ENCODE results near the gene ADCY9. TPM values are rescaled to one million over a fixed set of nuclear protein-coding genes. Genes with fewer than 3 reads are reported as not detected.

The ADCY9 gene
- total RNA-seq, 2 experiments from 2014 or later = 3.8 to 4.9 TPM

DNA sequence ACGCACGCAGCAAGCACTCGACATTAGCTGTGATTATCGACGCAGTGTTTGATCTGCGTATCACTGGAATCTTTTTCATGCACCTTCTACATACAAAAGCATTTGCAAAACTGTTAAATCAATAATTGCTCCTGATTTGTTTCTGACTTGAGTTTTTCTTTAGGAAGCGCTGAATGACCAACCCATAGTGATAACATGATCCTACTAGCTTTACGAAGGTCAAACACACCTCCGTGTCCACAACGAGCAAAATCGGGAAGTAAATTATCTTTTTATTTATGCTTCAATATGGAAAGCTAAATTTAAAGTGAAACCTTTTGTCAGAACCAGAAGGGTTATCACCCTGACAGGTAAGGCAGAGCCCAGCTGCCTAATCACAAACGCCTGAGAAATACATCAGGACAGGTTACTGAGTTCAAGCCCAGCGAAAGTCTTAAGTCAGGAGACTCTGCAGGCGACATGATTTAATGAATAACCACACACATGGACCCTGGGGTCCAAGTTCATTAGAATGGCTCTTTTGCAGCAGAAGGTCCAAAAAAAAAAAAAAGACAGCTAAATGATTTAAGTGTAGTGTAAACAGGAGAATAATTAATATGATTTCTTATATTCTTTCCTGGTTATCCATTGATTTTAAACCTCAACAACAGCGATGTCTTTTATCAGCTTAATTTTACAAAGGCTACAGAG lies 104.2 kb downstream of the ADCY9 start:
- intact Hi-C loops (cut with micrococcal nuclease) = no loop called here
- Mint-ChIP-seq H3K4me3 (no peak overlapping the region), H3K27me3 (no peaks in the 10 kb centered on the region), H3K27ac (no peak overlapping the region), H3K4me1 (ENCODE audit: low read depth) (no peaks in the 10 kb centered on the region), H3K9me3 (no peaks in the 10 kb centered on the region), H3K36me3 (no peaks in the 10 kb centered on the region)
- no peak for DNase-seq
- POLR2A ChIA-PET = no interaction called here
- CTCF ChIA-PET = interaction anchor here (0.6 kb wide), 1 partner anchor 136 kb away, joined by 3 read pairs; no protein-coding TSS in a partner anchor

DNA sequence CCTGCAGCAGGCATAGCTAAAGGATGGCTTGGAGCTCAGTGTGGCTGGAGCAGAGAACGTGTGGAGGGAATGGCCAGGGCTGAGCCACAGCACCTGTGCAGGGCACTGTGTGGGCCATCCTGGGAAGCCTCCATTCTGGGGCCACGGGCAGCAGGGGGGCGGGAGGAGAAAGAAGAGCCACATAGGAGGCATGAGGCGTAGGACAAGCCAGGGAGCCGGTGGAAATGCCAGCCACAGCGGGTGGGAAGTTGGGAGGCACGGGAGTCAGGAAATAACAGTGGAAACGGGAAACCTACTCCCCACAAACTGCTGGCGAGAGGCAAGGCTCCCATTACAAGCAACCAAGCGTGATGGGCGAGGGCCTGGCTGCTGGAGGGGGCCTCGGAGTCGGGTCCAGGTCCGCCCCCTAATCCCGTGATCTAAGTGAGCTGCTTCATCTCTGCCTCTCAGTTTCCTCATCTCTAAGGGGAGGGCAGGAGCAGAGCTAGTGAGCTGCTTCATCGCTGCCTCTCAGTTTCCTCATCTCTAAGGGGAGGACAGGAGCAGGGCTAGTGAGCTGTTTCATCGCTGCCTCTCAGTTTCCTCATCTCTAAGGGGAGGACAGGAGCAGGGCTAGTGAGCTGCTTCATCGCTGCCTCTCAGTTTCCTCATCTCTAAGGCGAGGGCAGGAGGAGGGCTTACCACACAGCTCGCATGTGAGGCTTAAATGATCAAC lies 104.9 kb downstream of the ADCY9 start:
- intact Hi-C loops (cut with micrococcal nuclease) = no loop called here
- no peaks in the 10 kb centered on the region for H3K9me3 Mint-ChIP-seq
- POLR2A ChIA-PET = no interaction called here
- no peaks in the 10 kb centered on the region for H3K4me1 Mint-ChIP-seq (ENCODE audit: low read depth)
- H3K27ac Mint-ChIP-seq = no peak overlapping the region
- CTCF ChIA-PET = no interaction called here
- no peak for DNase-seq
- H3K27me3 Mint-ChIP-seq = no peaks in the 10 kb centered on the region
- H3K36me3 Mint-ChIP-seq = no peaks in the 10 kb centered on the region
- H3K4me3 Mint-ChIP-seq = no peak overlapping the region

GRCh38 chr16:4010225-4011158 lies 105.8 kb downstream of the ADCY9 start:
- CTCF ChIA-PET = no interaction called here
- Mint-ChIP-seq H3K27me3 (no peaks in the 10 kb centered on the region), H3K27ac (no peak overlapping the region), H3K36me3 (no peaks in the 10 kb centered on the region), H3K4me3 (no peak overlapping the region), H3K4me1 (ENCODE audit: low read depth) (no peaks in the 10 kb centered on the region), H3K9me3 (no peaks in the 10 kb centered on the region)
- intact Hi-C loops (cut with micrococcal nuclease) = no loop called here
- no peak for DNase-seq
- POLR2A ChIA-PET = no interaction called here

GRCh38 chr16:4009177-4009576 lies 107.1 kb downstream of the ADCY9 start:
- CTCF ChIA-PET = no interaction called here
- no peaks in the 10 kb centered on the region for H3K27me3 Mint-ChIP-seq
- no peaks in the 10 kb centered on the region for H3K9me3 Mint-ChIP-seq
- POLR2A ChIA-PET = no interaction called here
- no peaks in the 10 kb centered on the region for H3K4me1 Mint-ChIP-seq (ENCODE audit: low read depth)
- intact Hi-C loops (cut with micrococcal nuclease) = no loop called here
- H3K27ac Mint-ChIP-seq = no peak overlapping the region
- DNase-seq = no peak
- H3K36me3 Mint-ChIP-seq = no peaks in the 10 kb centered on the region
- no peak overlapping the region for H3K4me3 Mint-ChIP-seq

- ChIA-PET CTCF (no interaction called here), POLR2A (no interaction called here)
- intact Hi-C loops (cut with micrococcal nuclease) = no loop called here
These were observed 108.1 kb downstream of the ADCY9 start for GRCh38 chr16:4008116-4008515.

DNA sequence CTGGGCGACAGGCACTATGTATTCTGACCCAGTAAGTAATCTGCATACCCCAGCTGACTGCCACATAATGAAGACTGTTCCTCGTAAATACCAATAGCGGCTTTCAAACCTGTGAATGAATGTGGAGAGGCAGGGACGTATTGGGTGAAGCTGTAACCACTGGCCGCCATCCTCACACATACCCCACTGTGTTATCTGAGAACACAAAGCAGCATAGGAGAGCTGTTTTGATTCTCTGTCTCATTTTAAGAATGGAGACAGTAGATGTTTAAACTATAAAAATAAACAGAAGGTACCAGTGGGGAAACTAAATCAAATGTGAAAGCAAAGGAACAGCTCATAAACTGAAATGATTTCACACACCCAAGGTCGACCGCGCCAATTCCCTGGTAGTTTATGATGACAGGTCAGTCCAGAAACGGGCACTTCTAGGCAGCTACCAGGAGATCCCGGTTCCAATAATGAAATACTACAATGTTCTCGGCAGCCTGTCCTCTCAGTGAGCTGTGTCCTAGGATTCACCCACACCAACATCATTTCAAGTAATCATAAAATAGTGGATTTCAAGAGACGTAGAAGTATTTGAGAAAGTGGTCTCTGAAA lies 109.7 kb downstream of the ADCY9 start:
- no peaks in the 10 kb centered on the region for H3K9me3 Mint-ChIP-seq
- H3K27me3 Mint-ChIP-seq = no peaks in the 10 kb centered on the region
- intact Hi-C loops (cut with micrococcal nuclease) = no loop called here
- H3K36me3 Mint-ChIP-seq = no peaks in the 10 kb centered on the region
- H3K4me3 Mint-ChIP-seq = no peak overlapping the region
- ChIA-PET CTCF (no interaction called here), POLR2A (interaction anchor here (1.1 kb wide), 1 partner anchor 384 kb away, joined by 3 read pairs; no protein-coding TSS in a partner anchor)
- DNase-seq = no peak
- no peaks in the 10 kb centered on the region for H3K4me1 Mint-ChIP-seq (ENCODE audit: low read depth)
- no peak overlapping the region for H3K27ac Mint-ChIP-seq

More at GRCh38 chr16:4008116-4008515, 108.1 kb downstream of the ADCY9 start:
- Mint-ChIP-seq H3K36me3 (no peaks in the 10 kb centered on the region), H3K27ac (no peak overlapping the region), H3K4me1 (ENCODE audit: low read depth) (no peaks in the 10 kb centered on the region), H3K27me3 (no peaks in the 10 kb centered on the region), H3K4me3 (no peak overlapping the region), H3K9me3 (no peaks in the 10 kb centered on the region)
- no peak for DNase-seq

- no peaks in the 10 kb centered on the region for H3K36me3 Mint-ChIP-seq
- no peak overlapping the region for H3K4me3 Mint-ChIP-seq
- intact Hi-C loops (cut with micrococcal nuclease) = no loop called here
- no peaks in the 10 kb centered on the region for H3K9me3 Mint-ChIP-seq
- H3K4me1 Mint-ChIP-seq (ENCODE audit: low read depth) = peaks cover 4% of the 10 kb centered on the region
- CTCF ChIA-PET = no interaction called here
- no peaks in the 10 kb centered on the region for H3K27me3 Mint-ChIP-seq
- DNase-seq = no peak
- POLR2A ChIA-PET = interaction anchor here (1.1 kb wide), 1 partner anchor 383 kb away, joined by 3 read pairs; no protein-coding TSS in a partner anchor
- no peak overlapping the region for H3K27ac Mint-ChIP-seq
These were observed 110.5 kb downstream of the ADCY9 start for GRCh38 chr16:4005731-4006130.

GRCh38 chr16:4005281-4005680 lies 111.0 kb downstream of the ADCY9 start:
- intact Hi-C loops (cut with micrococcal nuclease) = no loop called here
- Mint-ChIP-seq H3K9me3 (no peaks in the 10 kb centered on the region), H3K27ac (no peak overlapping the region)

DNA sequence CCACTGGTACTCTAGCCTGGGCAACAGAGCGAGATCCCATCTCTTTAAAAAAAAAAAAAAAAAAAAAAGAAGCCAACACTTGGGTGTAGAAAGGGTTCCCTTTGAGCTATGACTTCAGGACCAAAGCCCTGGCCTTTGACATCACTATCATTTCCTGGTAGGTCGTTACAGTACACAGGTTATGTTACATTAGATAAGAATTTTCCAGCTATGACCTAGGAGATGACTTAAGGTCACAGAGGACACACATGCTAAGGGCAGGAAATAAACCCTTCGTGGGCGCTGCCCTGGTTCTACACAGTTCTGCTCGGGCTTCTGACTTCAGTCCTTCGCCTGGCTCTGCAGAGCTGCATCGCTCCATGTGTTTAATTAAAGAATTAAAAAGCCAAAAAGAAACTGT lies 112.0 kb downstream of the ADCY9 start:
- Mint-ChIP-seq H3K9me3 (no peaks in the 10 kb centered on the region), H3K4me1 (ENCODE audit: low read depth) (peaks cover 19% of the 10 kb centered on the region), H3K36me3 (no peaks in the 10 kb centered on the region), H3K4me3 (no peak overlapping the region), H3K27ac (no peak overlapping the region), H3K27me3 (no peaks in the 10 kb centered on the region)
- no peak for DNase-seq
- intact Hi-C loops (cut with micrococcal nuclease) = no loop called here
- CTCF ChIA-PET = interaction anchor here (0.9 kb wide), 1 partner anchor 65 kb away, joined by 3 read pairs; no protein-coding TSS in a partner anchor
- POLR2A ChIA-PET = no interaction called here

More at GRCh38 chr16:4005281-4005680, 111.0 kb downstream of the ADCY9 start:
- POLR2A ChIA-PET = no interaction called here
- Mint-ChIP-seq H3K4me3 (no peak overlapping the region), H3K4me1 (ENCODE audit: low read depth) (peaks cover 8% of the 10 kb centered on the region), H3K36me3 (no peaks in the 10 kb centered on the region), H3K27me3 (no peaks in the 10 kb centered on the region)
- CTCF ChIA-PET = no interaction called here
- no peak for DNase-seq

DNA sequence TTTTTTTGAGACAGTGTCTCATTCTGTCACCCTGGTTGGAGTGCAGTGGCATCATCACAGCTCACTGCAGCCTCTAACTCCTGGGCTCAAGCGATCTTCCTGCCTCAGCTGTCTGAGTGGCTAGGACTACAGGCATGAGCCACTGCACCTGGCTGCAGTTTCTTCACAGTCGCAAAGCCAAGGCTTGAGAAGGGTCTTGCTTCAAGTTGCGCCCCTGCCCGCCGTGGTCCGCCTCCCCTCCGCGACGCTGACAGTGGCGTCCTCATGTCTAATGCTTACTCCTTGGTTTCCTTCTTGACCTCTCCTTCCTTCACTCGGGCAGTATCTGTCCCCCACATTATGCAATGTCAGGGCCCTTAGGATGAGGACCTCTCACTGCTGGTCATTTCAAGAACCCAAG lies 112.7 kb downstream of the ADCY9 start:
- POLR2A ChIA-PET = no interaction called here
- Mint-ChIP-seq H3K27ac (no peak overlapping the region), H3K36me3 (no peaks in the 10 kb centered on the region), H3K4me1 (ENCODE audit: low read depth) (peaks cover 20% of the 10 kb centered on the region), H3K4me3 (no peak overlapping the region), H3K9me3 (no peaks in the 10 kb centered on the region), H3K27me3 (no peaks in the 10 kb centered on the region)
- intact Hi-C loops (cut with micrococcal nuclease) = no loop called here
- no peak for DNase-seq
- CTCF ChIA-PET = no interaction called here

DNA sequence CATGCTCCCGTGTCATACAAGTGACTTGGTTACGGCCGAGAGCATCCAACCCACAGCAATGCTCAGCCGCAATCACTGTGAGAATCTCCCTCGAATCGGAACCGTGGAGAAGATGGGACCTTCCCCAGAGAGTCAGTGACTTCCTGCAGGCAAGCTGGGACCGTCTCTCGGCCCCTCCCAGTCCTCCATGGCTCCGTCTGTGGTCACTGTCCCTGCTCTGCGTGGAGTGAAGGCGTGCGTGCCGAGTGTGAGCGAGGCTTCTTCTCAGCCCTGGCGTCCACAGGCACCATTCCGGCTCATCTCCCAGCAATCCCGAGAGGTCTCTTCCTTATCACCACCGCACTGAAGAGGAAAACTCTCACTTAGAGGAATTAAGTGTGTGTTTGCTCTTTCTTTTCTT lies 113.1 kb downstream of the ADCY9 start:
- intact Hi-C loops (cut with micrococcal nuclease) = no loop called here
- H3K4me1 Mint-ChIP-seq (ENCODE audit: low read depth) = peaks cover 20% of the 10 kb centered on the region
- H3K36me3 Mint-ChIP-seq = no peaks in the 10 kb centered on the region
- no peak overlapping the region for H3K27ac Mint-ChIP-seq
- no peak for DNase-seq
- no peaks in the 10 kb centered on the region for H3K27me3 Mint-ChIP-seq
- no peak overlapping the region for H3K4me3 Mint-ChIP-seq
- POLR2A ChIA-PET = no interaction called here
- H3K9me3 Mint-ChIP-seq = no peaks in the 10 kb centered on the region
- CTCF ChIA-PET = interaction anchor here (1.2 kb wide), 1 partner anchor 251 kb away, joined by 4 read pairs; no protein-coding TSS in a partner anchor

DNA sequence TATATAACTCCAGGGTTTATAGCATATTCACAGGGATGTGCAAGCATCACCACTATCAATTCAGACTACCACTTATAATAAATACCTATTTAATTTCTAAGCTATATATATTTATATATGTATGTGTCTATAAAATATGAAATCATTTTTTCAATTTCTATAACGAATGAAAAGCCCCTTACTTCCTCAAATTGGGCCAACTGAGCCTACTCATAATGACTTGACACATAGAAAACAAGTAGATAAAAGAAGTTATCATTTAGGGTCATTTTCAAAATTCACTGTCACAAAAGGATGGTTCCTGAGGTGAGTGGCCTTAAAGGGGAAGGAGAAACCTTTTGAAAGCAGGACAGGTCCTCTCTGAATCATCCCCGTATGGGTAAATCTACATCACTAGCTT lies 114.1 kb downstream of the ADCY9 start:
- Mint-ChIP-seq H3K4me1 (ENCODE audit: low read depth) (peaks cover 20% of the 10 kb centered on the region), H3K9me3 (no peaks in the 10 kb centered on the region), H3K36me3 (no peaks in the 10 kb centered on the region), H3K4me3 (no peak overlapping the region), H3K27me3 (no peaks in the 10 kb centered on the region), H3K27ac (no peak overlapping the region)
- POLR2A ChIA-PET = no interaction called here
- CTCF ChIA-PET = interaction anchor here (0.6 to 1.2 kb wide), 2 partner anchors 127 to 252 kb away, joined by 4 read pairs; no protein-coding TSS in a partner anchor
- DNase-seq = no peak
- intact Hi-C loops (cut with micrococcal nuclease) = no loop called here

Data from activated CD4-positive, alpha-beta memory T cell treated with anti-CD3 and anti-CD28 coated beads for 36 hours (primary cell).